Measurements from ENCODE around the gene METTL3. TPM values are rescaled to one million over a fixed set of nuclear protein-coding genes. Genes with fewer than 3 reads are reported as not detected.

The METTL3 gene
- total RNA-seq, 1 experiment from 2014 or later, result 43.3 TPM

GRCh38 chr14:21536418-21537089 lies 25.4 kb upstream of the METTL3 start:
- peaks cover 4% of the 10 kb centered on the region for H3K27me3 ChIP-seq (ENCODE audit: control insufficient read depth, insufficient read depth, low read length)
- peak overlapping the region; percentile 24 to 36 for H3K4me3 ChIP-seq (ENCODE audit: low read depth in 2 of 2, low read length in 2 of 2)
- no peaks in the 10 kb centered on the region for H3K36me3 ChIP-seq (ENCODE audit: control insufficient read depth, insufficient read depth, low read length)
- H3K27ac ChIP-seq (ENCODE audit: low read length), result no peak overlapping the region
- ATAC-seq (0 out of 2 replicates have a peak, but pooled peaks have one; percentile 42), DNase-seq (ENCODE audit: low read depth, low spot score) (no peak)
- in situ Hi-C loops (cut with HindIII; ENCODE audit: low pct_unique_long_range_greater_than_20kb, low sequenced_read_pairs), result no loop called here
- BruUV-seq (replicated peaks), result no TSS peak
- CTCF ChIA-PET, result no interaction called here
- no peak for TF ChIP-seq TCF7L2 (IDR thresholded peaks at IDR 0.05; ENCODE audit: low read depth, low read length)
- TF ChIP-seq SIN3A (IDR thresholded peaks at IDR 0.05; ENCODE audit: borderline replicate concordance, insufficient read depth, low read depth, low read length), result no peak
- no peak for TF ChIP-seq CTCF (IDR thresholded peaks at IDR 0.05)
- TF ChIP-seq POLR2AphosphoS5 (IDR thresholded peaks at IDR 0.05; ENCODE audit: low read depth, low read length), result no peak
- TF ChIP-seq, protein P1, sequence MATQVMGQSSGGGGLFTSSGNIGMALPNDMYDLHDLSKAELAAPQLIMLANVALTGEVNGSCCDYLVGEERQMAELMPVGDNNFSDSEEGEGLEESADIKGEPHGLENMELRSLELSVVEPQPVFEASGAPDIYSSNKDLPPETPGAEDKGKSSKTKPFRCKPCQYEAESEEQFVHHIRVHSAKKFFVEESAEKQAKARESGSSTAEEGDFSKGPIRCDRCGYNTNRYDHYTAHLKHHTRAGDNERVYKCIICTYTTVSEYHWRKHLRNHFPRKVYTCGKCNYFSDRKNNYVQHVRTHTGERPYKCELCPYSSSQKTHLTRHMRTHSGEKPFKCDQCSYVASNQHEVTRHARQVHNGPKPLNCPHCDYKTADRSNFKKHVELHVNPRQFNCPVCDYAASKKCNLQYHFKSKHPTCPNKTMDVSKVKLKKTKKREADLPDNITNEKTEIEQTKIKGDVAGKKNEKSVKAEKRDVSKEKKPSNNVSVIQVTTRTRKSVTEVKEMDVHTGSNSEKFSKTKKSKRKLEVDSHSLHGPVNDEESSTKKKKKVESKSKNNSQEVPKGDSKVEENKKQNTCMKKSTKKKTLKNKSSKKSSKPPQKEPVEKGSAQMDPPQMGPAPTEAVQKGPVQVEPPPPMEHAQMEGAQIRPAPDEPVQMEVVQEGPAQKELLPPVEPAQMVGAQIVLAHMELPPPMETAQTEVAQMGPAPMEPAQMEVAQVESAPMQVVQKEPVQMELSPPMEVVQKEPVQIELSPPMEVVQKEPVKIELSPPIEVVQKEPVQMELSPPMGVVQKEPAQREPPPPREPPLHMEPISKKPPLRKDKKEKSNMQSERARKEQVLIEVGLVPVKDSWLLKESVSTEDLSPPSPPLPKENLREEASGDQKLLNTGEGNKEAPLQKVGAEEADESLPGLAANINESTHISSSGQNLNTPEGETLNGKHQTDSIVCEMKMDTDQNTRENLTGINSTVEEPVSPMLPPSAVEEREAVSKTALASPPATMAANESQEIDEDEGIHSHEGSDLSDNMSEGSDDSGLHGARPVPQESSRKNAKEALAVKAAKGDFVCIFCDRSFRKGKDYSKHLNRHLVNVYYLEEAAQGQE (IDR thresholded peaks at IDR 0.05; ENCODE audit: insufficient read depth in 1 of 2, low read depth in 2 of 2, low read length in 1 of 2), result no peak
- POLR2A ChIA-PET, result no interaction called here
- H3K4me1 ChIP-seq (ENCODE audit: control insufficient read depth, insufficient read depth, low read length), result peaks cover 3% of the 10 kb centered on the region; the same call in 1 of the 2 replicates
- no peaks in the 10 kb centered on the region for H3K9me3 ChIP-seq (ENCODE audit: control insufficient read depth, insufficient read depth, low read depth, low read length)
- intact Hi-C loops (cut with micrococcal nuclease; ENCODE audit: unreplicated experiment), result no loop called here

GRCh38 chr14:21535545-21536417 lies 24.6 kb upstream of the METTL3 start:
- peaks cover 4% of the 10 kb centered on the region for H3K27me3 ChIP-seq (ENCODE audit: control insufficient read depth, insufficient read depth, low read length)
- no peaks in the 10 kb centered on the region for H3K36me3 ChIP-seq (ENCODE audit: control insufficient read depth, insufficient read depth, low read length)
- in situ Hi-C loops (cut with HindIII; ENCODE audit: low pct_unique_long_range_greater_than_20kb, low sequenced_read_pairs), result no loop called here
- intact Hi-C loops (cut with micrococcal nuclease; ENCODE audit: unreplicated experiment), result no loop called here
- BruUV-seq (replicated peaks), result no TSS peak
- ChIA-PET POLR2A (no interaction called here), CTCF (no interaction called here)
- no peak for ATAC-seq
- H3K27ac ChIP-seq (ENCODE audit: low read length), result no peak overlapping the region
- no peak for TF ChIP-seq CTCF (IDR thresholded peaks at IDR 0.05)
- no peak for TF ChIP-seq TCF7L2 (IDR thresholded peaks at IDR 0.05; ENCODE audit: low read depth, low read length)
- TF ChIP-seq SIN3A (IDR thresholded peaks at IDR 0.05; ENCODE audit: borderline replicate concordance, insufficient read depth, low read depth, low read length), result no peak
- TF ChIP-seq, protein P1 (IDR thresholded peaks at IDR 0.05; ENCODE audit: insufficient read depth in 1 of 2, low read depth in 2 of 2, low read length in 1 of 2), result no peak
- no peak for TF ChIP-seq POLR2AphosphoS5 (IDR thresholded peaks at IDR 0.05; ENCODE audit: low read depth, low read length)
- H3K4me3 ChIP-seq (ENCODE audit: low read depth in 2 of 2, low read length in 2 of 2), result peak overlapping the region in 1 of 2 experiments; percentile 36; a peak in 1 of 4 replicates
- H3K9me3 ChIP-seq (ENCODE audit: control insufficient read depth, insufficient read depth, low read depth, low read length), result no peaks in the 10 kb centered on the region
- peaks cover 3% of the 10 kb centered on the region; the same call in 1 of the 2 replicates for H3K4me1 ChIP-seq (ENCODE audit: control insufficient read depth, insufficient read depth, low read length)
- DNase-seq (ENCODE audit: low read depth, low spot score), result no peak
